Measurements from ENCODE around the gene RDX. TPM values are rescaled to one million over a fixed set of nuclear protein-coding genes. Genes with fewer than 3 reads are reported as not detected.
"Not testable (repeated sequence)": the region's sequence is repeated elsewhere in the genome, so short reads cannot be mapped to it uniquely, and the experiment has no call there.

The RDX gene
- total RNA-seq, 2 donors from 2014 or later, result 26.7 to 38.4 TPM

DNA sequence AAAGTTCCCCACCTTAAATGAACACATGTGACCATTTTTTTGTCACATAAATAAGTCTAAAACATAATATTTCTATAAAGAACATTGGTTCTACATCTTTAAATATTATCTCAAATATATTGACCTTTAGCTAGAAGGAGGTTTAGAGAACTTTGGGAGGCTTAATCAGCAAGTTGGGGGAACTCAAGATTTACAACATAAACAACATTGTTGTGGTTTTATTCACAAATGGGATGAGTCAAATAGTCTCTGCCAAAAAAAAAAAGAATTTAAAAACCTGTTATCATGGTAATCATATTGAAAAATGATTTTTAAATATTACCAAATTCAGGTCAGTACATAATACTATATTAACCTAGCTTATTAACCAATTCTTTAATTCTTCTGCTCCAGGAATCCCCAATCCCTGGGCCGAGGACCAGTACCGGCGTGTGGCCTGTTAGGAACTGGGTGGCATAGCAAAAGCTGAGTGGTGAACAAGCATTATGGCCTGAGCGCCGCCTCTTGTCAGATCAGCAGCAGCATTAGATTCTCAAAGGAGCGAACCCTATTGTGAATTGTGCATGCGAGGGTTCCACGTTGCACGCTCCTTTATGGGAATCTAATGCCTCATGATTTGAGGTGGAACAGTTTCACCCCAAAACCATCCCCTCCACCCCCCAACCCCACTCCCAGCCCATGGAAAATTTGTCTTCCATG is 98.2 kb downstream of the RDX start:
- DNase-seq (no peak), ATAC-seq (no peak)
- H3K9me3 ChIP-seq (ENCODE audit: control insufficient read depth, low read length, poor library complexity, severe bottlenecking), result no peaks in the 10 kb centered on the region
- Mint-ChIP-seq H3K36me3 (ENCODE audit: low read depth) (peaks cover 2% of the 10 kb centered on the region), H3K27ac (no peak overlapping the region), H3K4me1 (peaks cover 3% of the 10 kb centered on the region), H3K4me3 (no peak overlapping the region), H3K27me3 (peaks cover 13% of the 10 kb centered on the region)

DNA sequence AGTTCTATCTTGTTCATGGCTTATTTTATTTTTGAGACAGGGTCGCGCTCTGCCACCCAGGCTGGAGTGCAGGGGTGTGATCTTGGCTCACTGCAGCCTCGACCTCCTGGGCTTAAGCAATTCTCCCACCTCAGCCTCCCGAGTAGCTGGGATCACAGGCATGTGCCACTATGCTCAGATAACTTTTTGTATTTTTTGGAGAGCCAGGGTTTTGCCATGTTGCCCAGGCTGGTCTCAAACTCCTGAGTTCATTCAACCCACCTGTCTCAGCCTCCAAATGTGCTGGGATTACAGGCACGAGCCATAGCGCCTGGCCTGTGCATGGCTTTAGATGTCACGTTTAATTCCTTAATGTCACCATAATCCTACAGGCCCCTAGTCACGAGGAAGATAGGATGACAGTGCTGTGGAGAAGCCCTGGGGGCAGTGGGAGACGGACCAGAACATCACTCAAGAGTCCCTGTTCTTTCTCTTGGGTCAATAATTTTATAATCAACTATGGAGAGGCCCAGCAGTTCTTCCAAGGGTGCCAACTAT is 99.5 kb downstream of the RDX start:
- Mint-ChIP-seq H3K4me3 (no peak overlapping the region), H3K36me3 (ENCODE audit: low read depth) (peaks cover 2% of the 10 kb centered on the region), H3K27me3 (peaks cover 18% of the 10 kb centered on the region), H3K4me1 (peaks cover 15% of the 10 kb centered on the region), H3K27ac (no peak overlapping the region)
- ATAC-seq (no peak), DNase-seq (no peak)
- H3K9me3 ChIP-seq (ENCODE audit: control insufficient read depth, low read length, poor library complexity, severe bottlenecking), result no peaks in the 10 kb centered on the region

DNA sequence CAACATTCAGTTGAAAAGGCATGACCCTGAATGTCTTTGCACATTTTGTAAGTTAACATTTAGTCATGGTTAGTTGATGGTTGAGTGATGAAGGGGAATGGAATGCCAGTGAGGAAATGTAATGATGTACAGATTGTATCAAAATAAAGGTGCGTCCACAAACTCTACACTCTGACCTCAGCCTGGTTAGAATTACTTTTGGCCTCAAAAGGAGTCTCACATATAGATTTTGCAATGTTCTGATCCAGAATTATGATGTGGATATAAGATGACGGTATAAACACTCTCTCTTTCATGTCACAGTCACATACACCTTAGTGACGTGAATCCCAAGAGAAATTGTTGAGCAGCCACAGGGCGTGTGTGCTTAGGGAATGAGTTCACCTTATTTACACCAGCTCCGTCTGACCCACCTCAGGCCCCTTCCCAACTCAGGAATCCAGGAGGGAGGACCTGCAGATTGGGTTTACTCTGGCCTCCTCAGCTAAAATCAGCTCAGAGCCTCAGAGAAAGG is 100.1 kb downstream of the RDX start:
- Mint-ChIP-seq H3K27me3 (peaks cover 18% of the 10 kb centered on the region), H3K4me1 (peaks cover 16% of the 10 kb centered on the region), H3K4me3 (no peak overlapping the region), H3K36me3 (ENCODE audit: low read depth) (peaks cover under 1% of the 10 kb centered on the region), H3K27ac (no peak overlapping the region)
- ATAC-seq (no peak), DNase-seq (no peak)
- no peaks in the 10 kb centered on the region for H3K9me3 ChIP-seq (ENCODE audit: control insufficient read depth, low read length, poor library complexity, severe bottlenecking)

DNA sequence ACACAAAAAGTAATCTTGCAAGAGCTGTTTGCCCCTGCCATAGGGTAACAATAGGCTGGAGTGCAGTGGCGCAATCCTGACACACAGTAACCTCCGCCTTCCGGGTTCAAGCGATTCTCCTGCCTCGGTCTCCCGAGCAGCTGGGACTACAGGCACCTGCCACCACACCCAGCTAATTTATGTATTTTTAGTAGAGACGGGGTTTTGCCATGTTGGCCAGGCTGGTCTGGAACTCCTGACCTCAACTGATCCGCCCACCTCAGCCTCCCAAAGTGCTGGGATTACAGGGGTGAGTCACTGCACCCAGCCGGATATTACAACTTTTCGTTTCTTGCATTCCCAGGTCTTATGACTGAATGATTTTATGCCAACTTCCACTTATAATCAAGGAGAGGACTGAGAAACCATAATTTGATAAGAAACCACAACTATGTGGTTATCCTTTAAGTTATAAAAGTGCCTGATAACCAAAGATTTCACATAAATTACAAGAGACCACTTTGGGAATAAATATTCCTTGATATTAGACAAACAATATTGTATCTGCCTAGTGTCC is 102.1 kb downstream of the RDX start:
- H3K9me3 ChIP-seq (ENCODE audit: control insufficient read depth, low read length, poor library complexity, severe bottlenecking); H3K36me3 Mint-ChIP-seq (ENCODE audit: low read depth); H3K27ac Mint-ChIP-seq; H3K4me3 Mint-ChIP-seq; ATAC-seq; DNase-seq: not testable (repeated sequence)
- Mint-ChIP-seq H3K4me1 (peaks cover 14% of the 10 kb centered on the region), H3K27me3 (peaks cover 18% of the 10 kb centered on the region)

DNA sequence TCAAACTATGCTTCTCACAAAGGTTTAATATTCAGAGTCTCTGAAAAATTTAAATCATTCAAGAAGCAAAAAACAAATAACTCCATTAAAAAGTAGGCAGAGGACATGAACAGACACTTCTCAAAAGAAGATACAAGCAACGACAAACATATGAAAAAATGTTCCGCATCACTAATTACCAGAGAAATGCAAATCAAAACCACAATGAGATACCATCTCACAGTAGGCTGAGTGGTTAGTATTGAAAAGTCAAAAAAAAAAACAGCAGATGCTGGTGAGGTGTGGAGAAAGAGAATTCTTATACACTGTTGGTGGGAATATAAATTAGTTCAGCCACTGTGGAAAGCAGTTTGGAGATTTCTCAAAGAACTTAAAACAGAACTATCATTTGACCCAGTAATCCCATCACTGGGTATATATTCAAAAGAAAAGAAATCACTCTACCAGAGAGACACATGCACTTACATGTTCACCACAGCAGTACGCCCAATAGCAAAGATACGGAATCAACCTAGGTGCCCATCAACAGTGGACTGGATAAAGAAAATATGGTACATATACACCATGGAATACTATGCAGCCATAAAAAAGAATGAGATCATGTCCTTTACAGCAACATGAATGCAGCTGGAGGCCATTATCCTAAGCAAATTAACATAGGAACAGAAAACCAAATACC is 103.7 kb downstream of the RDX start:
- H3K36me3 Mint-ChIP-seq (ENCODE audit: low read depth); H3K27ac Mint-ChIP-seq; H3K4me3 Mint-ChIP-seq; DNase-seq; H3K9me3 ChIP-seq (ENCODE audit: control insufficient read depth, low read length, poor library complexity, severe bottlenecking): not testable (repeated sequence)
- Mint-ChIP-seq H3K4me1 (peaks cover 14% of the 10 kb centered on the region), H3K27me3 (peaks cover 18% of the 10 kb centered on the region)
- ATAC-seq, result peak; percentile 72

DNA sequence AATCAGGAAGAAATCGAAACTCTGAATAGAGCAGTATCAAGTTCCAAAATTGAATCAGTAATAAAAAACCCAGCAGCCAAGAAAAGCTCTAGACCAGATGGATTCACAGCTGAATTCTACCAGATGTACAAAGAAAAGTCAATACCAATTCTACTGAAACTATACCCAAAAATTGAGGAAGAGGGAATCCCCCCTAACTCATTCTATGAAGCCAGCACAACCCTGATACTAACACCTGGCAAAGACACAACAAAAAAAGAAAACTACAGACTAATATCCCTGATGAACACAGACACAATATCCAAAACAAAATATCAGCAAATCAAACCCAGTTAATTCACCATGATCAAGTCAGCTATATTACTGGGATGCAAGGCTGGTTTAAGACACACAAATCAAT is 105.5 kb downstream of the RDX start:
- peaks cover 27% of the 10 kb centered on the region for H3K27me3 Mint-ChIP-seq
- H3K4me1 Mint-ChIP-seq, result peaks cover 14% of the 10 kb centered on the region

DNA sequence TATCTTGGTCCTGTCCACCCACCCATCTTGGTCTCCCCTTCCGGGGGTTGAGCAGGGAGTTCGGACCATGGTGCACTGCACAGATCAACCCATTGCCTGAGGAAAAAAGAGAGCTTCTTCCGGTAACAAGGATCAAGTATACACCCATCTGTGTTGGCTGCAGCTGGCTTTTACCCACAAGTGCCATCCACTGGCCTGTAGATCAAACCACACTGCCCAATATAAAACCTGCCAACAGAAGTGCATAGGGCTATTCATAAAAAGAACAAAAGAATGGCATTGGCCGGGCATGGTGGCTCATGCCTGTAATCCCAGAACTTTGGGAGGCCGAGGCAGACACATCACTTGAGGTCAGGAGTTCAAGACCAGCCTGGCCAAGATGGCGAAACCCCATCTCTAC is 108.7 kb downstream of the RDX start:
- Mint-ChIP-seq H3K27me3 (peaks cover 34% of the 10 kb centered on the region), H3K27ac (no peak overlapping the region), H3K4me1 (peaks cover 10% of the 10 kb centered on the region), H3K36me3 (ENCODE audit: low read depth) (peaks cover 4% of the 10 kb centered on the region), H3K4me3 (no peak overlapping the region)
- no peak for DNase-seq
- no peak for ATAC-seq
- H3K9me3 ChIP-seq (ENCODE audit: control insufficient read depth, low read length, poor library complexity, severe bottlenecking), result no peaks in the 10 kb centered on the region

More for the DNA sequence above, 105.5 kb downstream of the RDX start:
- no peak overlapping the region for H3K4me3 Mint-ChIP-seq
- ATAC-seq, result no peak
- DNase-seq, result no peak
- no peaks in the 10 kb centered on the region for H3K9me3 ChIP-seq (ENCODE audit: control insufficient read depth, low read length, poor library complexity, severe bottlenecking)
- peaks cover 4% of the 10 kb centered on the region for H3K36me3 Mint-ChIP-seq (ENCODE audit: low read depth)
- no peak overlapping the region for H3K27ac Mint-ChIP-seq

DNA sequence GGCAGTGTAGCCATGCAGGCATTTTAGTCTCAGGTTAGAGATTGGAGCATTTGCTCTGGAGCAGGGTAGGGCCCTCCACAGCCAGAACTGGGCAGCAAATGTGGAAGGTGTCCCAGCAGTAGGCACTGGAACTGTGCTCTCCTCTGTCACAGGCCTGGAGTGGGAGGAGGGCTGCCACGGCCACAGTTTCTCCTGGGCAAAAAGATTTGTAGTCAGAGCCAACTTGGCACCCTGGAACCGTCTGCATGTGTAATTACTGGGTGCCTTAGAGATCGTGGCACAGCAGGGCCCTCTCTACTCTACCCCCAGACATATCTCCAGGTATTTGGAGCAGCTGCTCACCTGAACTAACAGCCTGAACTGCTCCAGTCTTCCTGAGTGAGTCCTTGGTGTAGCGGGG is 109.5 kb downstream of the RDX start:
- H3K9me3 ChIP-seq (ENCODE audit: control insufficient read depth, low read length, poor library complexity, severe bottlenecking), result no peaks in the 10 kb centered on the region
- Mint-ChIP-seq H3K4me1 (peaks cover 1% of the 10 kb centered on the region), H3K27me3 (peaks cover 37% of the 10 kb centered on the region), H3K4me3 (no peak overlapping the region), H3K27ac (no peak overlapping the region), H3K36me3 (ENCODE audit: low read depth) (peaks cover 4% of the 10 kb centered on the region)
- DNase-seq (no peak), ATAC-seq (no peak)

DNA sequence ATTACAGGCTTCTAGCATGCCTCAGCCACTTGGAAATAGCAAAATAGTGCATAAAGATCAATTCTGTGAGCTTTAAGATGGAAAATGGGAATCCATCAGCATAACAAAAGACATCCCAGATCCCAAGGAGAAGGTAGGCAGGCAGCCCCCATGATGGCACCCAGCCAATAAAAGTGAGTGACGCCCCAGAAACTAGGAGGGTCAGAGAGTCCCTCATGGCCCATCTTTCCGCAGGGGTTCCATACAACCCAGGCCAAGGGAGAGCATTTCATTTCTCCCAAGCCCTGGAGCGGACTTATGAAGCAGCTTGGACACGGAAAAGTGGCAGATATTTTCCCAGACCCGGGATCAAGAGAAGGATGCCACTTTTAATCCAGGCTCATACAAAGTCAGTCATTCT is 110.0 kb downstream of the RDX start:
- Mint-ChIP-seq H3K27me3 (peaks cover 37% of the 10 kb centered on the region), H3K36me3 (ENCODE audit: low read depth) (peaks cover 4% of the 10 kb centered on the region), H3K4me3 (no peak overlapping the region), H3K27ac (no peak overlapping the region), H3K4me1 (no peaks in the 10 kb centered on the region)
- ATAC-seq (no peak), DNase-seq (no peak)
- no peaks in the 10 kb centered on the region for H3K9me3 ChIP-seq (ENCODE audit: control insufficient read depth, low read length, poor library complexity, severe bottlenecking)

DNA sequence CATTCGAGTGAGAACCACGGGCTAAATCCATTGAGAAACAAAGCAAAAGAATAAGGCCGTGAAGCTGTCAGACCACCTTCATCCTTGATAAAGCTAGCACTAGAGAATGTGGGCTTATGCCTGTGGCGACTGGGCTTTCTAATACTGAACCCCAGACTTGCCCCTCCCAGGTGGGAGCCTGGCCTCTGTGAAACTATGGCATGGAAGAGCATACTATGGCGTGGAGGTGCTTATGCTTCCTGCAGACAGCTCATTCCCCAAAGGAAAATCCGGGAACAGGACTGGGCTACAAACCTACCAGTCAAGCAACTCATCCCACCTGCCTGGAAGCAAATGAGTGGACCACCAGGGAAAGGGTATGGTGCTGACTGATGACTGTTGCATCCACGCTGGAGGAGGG is 110.8 kb downstream of the RDX start:
- H3K9me3 ChIP-seq (ENCODE audit: control insufficient read depth, low read length, poor library complexity, severe bottlenecking), result no peaks in the 10 kb centered on the region

DNA sequence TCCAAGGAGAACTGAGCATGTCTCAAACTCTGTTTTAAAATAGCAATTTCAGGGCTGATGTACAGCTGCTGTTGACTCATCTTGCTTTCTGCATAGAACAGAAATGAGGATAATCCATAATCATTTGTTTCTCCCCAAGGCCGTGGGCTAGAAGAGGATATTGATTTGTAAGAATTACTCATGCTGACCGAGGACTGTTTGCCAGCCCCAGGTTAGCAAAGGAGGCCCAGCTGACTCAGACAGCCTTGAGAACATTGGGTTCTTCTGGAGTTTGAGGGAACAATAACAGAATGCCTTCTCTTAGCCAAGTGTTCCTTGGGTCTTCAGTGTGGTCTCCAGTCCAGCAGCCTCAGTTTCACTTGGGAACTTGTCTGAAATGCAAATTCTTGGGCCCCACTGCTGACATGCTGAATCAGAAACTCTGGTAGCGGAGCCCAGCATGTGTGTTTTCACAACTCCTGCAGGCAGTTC is 111.3 kb downstream of the RDX start:
- no peak overlapping the region for H3K27ac Mint-ChIP-seq
- H3K27me3 Mint-ChIP-seq, result peaks cover 37% of the 10 kb centered on the region
- DNase-seq, result no peak
- no peak overlapping the region for H3K4me3 Mint-ChIP-seq
- H3K36me3 Mint-ChIP-seq (ENCODE audit: low read depth), result no peaks in the 10 kb centered on the region
- no peaks in the 10 kb centered on the region for H3K9me3 ChIP-seq (ENCODE audit: control insufficient read depth, low read length, poor library complexity, severe bottlenecking)
- ATAC-seq, result no peak
- H3K4me1 Mint-ChIP-seq, result no peaks in the 10 kb centered on the region

More for the DNA sequence above, 110.8 kb downstream of the RDX start:
- Mint-ChIP-seq H3K4me1 (no peaks in the 10 kb centered on the region), H3K27me3 (peaks cover 37% of the 10 kb centered on the region), H3K4me3 (no peak overlapping the region), H3K27ac (no peak overlapping the region), H3K36me3 (ENCODE audit: low read depth) (peaks cover 3% of the 10 kb centered on the region)
- DNase-seq (no peak), ATAC-seq (no peak)

DNA sequence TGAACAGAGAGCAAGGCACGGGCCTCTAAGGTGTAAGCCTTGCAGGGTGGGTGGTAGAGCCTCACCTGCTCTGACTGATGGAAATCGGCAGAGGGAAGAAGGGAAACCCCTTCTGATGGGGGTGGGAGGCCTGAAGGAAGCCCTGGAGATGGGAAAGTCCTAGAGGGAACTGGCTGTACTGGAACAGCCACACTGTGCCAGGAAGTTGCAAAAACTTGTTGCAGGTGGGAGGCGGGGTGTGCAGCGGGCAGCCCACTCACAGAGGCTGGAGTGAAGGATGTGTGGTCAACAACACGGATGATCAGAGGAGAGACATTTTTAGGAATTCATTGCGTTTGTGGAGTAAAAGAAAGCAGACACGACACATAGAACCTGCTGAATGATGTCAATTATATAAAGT is 112.0 kb downstream of the RDX start:
- Mint-ChIP-seq H3K27me3 (peaks cover 37% of the 10 kb centered on the region), H3K36me3 (ENCODE audit: low read depth) (no peaks in the 10 kb centered on the region), H3K4me1 (no peaks in the 10 kb centered on the region), H3K27ac (no peak overlapping the region), H3K4me3 (no peak overlapping the region)
- H3K9me3 ChIP-seq (ENCODE audit: control insufficient read depth, low read length, poor library complexity, severe bottlenecking), result no peaks in the 10 kb centered on the region
- no peak for DNase-seq
- no peak for ATAC-seq

DNA sequence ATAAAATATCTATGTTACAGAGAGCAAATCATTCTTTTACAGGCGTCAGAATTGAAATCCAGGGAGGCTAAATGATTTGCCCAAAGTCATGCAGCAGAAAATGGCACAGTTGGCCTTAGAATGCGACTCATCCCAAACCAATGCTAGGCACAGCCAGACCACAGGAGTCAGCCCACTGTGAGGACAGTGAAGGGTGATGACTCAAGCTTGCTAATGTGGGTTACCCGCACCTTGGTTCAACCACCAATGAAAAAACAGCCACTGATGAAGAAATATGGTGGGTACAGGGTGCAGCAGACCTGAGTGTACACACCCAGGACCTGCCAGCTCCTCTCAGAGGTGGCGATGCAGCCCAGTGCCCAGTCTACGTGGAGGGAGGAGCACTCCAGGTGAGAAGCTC is 113.5 kb downstream of the RDX start:
- Mint-ChIP-seq H3K4me1 (peaks cover 2% of the 10 kb centered on the region), H3K36me3 (ENCODE audit: low read depth) (no peaks in the 10 kb centered on the region), H3K27me3 (peaks cover 37% of the 10 kb centered on the region), H3K27ac (no peak overlapping the region), H3K4me3 (no peak overlapping the region)
- H3K9me3 ChIP-seq (ENCODE audit: control insufficient read depth, low read length, poor library complexity, severe bottlenecking), result no peaks in the 10 kb centered on the region
- DNase-seq (no peak), ATAC-seq (no peak)

Measured in T-helper 17 cell (primary cell).